ENCODE data around the gene ORMDL3.
"Not testable (repeated sequence)": the region's sequence is repeated elsewhere in the genome, so short reads cannot be mapped to it uniquely, and the experiment has no call there.

ORMDL3 gene

GRCh38 chr17:39948489-39948828, 21.1 kb upstream of the ORMDL3 start:
- DNase-seq, result not testable (repeated sequence)

GRCh38 chr17:39946551-39947330, 19.3 kb upstream of the ORMDL3 start:
- DNase-seq, result no peak

GRCh38 chr17:39944393-39944711, 17.0 kb upstream of the ORMDL3 start:
- DNase-seq, result no peak

GRCh38 chr17:39943702-39944392, 16.4 kb upstream of the ORMDL3 start:
- no peak for DNase-seq

GRCh38 chr17:39939588-39940419, 12.4 kb upstream of the ORMDL3 start:
- peak; percentile 58 to 77 (median 58) for DNase-seq

- DNase-seq, result no peak
Observed at GRCh38 chr17:39939106-39939505, 11.7 kb upstream of the ORMDL3 start.

- no peak for DNase-seq
Observed at GRCh38 chr17:39938140-39938869, 10.9 kb upstream of the ORMDL3 start.

GRCh38 chr17:39937447-39937846, 10.0 kb upstream of the ORMDL3 start:
- DNase-seq, result no peak

- DNase-seq, result no peak
Observed at GRCh38 chr17:39935909-39936308, 8.5 kb upstream of the ORMDL3 start.

GRCh38 chr17:39934324-39934723, 6.9 kb upstream of the ORMDL3 start:
- DNase-seq, result no peak

GRCh38 chr17:39933912-39934311, 6.5 kb upstream of the ORMDL3 start:
- no peak for DNase-seq

- DNase-seq, result no peak
Observed at GRCh38 chr17:39929646-39930407, 2.4 kb upstream of the ORMDL3 start.

- DNase-seq, result peak; percentile 72 to 98 (median 96)
Observed at GRCh38 chr17:39928858-39929645, 1.7 kb upstream of the ORMDL3 start.

- peak in 2 of 3 donors; percentile 27 to 34 for DNase-seq
Observed at GRCh38 chr17:39927929-39928857, 792 bp upstream of the ORMDL3 start.

- peak in 2 of 3 donors; percentile 35 to 61 for DNase-seq
Observed at GRCh38 chr17:39926588-39927100, 757 bp downstream of the ORMDL3 start.

- DNase-seq, result no peak
Observed at GRCh38 chr17:39926135-39926587, 1.2 kb downstream of the ORMDL3 start.

GRCh38 chr17:39925282-39926134, 1.9 kb downstream of the ORMDL3 start:
- DNase-seq, result no peak

- no peak for DNase-seq
Observed at GRCh38 chr17:39924691-39925055, 2.7 kb downstream of the ORMDL3 start.

Data from suppressor macrophage treated with lipopolysaccharide for 1 hour (primary cell).